Measurements from ENCODE around the gene CNGA4.

The CNGA4 gene

DNA sequence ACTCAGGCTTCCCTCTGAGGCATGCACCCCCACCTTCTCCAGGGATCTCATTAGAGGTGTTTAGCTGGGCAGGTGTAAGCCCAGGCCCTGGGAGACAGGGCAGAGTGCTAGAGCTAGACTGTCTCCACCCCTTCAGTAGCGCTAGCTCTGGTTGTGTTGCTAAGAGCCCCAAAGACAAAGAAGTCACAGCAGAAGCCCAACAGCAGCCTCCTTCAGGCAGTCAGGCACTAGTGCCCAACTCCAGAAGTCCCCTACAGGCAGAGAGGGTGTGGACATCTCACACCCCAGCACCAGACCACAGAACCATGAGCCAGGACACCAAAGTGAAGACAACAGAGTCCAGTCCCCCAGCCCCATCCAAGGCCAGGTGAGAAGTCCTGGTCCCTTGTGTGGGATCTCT, at the start of gene CNGA4:
Gene CNGA4 (plus strand): TSS at position 188 of the 400 bp plus-strand sequence. CDS start 118 bp downstream, at position 306.
- DNase-seq (ENCODE audit: low read depth) = no peak

DNA sequence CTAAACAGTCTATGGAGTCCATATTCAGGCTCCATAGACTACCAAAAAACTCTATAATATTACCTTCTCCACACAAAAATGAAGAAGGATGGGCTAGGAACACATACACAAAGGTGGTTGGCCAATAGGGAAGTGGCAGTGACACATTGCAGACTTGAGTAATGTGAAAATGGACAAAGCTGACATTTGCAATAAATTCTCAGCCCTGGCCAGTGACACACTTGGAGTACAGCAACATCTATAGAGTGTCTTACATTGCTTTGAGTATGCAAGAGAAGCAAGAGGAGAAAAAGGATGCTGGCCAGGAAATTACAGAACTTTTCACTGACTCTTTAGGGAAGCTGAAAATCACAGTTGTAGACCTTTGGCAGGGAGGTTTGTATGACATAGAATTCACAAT, 47.1 kb upstream of the CNGA4 start:
- no peak for DNase-seq (ENCODE audit: low read depth)

DNA sequence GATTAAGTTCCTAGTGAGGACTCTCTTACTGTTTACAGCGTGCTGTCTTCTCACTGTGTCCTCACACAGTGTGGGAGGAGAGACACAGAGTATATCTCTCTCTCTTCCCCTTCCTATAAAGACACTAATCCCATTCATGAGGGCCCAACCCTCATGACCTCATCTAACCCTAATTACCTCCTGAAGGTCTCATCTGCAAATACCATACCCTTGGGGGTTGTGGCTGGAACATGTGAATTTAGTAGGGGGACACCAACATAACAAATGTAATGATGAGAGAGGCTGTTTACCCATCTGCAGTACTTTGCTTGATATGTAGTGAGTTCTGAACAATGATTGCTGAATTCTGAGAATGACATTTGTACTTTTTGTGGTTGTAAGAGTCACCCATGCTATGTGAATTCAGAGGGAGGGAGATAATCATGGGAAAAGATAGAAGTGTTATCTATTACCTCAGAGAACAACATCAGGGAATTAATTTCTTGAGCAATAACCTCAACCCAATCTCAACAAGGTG, 44.8 kb upstream of the CNGA4 start:
- DNase-seq (ENCODE audit: low read depth) = no peak

DNA sequence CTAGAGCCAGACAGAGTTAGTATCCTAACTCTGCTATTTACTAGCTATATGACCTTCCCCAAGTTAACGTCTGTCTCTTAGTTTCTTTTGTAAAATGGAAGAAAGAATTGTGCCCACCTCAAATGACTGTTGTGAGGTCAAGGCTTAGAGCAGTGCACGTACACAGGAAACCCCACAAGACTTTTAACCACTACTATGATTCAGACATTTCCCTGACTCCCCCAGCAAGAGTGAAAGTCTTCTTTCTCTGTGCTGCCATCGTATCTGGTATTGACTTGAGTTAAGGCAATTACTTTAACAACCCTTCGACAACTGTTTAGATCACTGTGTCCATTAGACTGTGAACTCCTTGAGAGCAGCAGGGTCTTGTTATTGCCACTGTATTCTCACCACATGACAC, 42.5 kb upstream of the CNGA4 start:
- DNase-seq (ENCODE audit: low read depth) = no peak

- DNase-seq (ENCODE audit: low read depth) = no peak
These were observed 41.3 kb upstream of the CNGA4 start for GRCh38 chr11:6197466-6198200.

GRCh38 chr11:6199174-6199810, 39.6 kb upstream of the CNGA4 start, which contains the start of gene OR52W1:
OR52W1 (plus strand) TSS chr11:6199224; CDS start chr11:6199224, 0 bp downstream.
- no peak for DNase-seq (ENCODE audit: low read depth)

DNA sequence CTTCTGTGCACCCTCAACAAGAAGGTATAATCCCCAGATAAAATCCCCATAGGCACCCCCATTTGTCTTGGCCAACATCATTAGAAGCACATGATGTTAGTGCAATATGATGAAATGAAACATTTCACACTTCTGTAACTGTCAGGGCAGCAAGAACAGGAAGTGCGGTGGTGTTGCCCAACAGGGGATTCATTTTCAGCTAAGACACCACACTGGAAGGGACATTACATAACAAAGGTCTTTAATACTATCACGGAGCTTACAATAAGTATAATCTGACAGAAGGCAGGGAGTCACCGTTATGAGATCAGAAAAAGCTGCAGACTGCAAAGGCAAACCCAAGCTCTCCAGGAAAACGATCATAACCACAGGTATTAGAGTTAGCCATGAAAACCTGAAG, 37.9 kb upstream of the CNGA4 start:
- no peak for DNase-seq (ENCODE audit: low read depth)

- DNase-seq (ENCODE audit: low read depth) = no peak
These were observed 37.4 kb upstream of the CNGA4 start for GRCh38 chr11:6201481-6201880.

GRCh38 chr11:6202041-6202440, 36.8 kb upstream of the CNGA4 start:
- no peak for DNase-seq (ENCODE audit: low read depth)

DNA sequence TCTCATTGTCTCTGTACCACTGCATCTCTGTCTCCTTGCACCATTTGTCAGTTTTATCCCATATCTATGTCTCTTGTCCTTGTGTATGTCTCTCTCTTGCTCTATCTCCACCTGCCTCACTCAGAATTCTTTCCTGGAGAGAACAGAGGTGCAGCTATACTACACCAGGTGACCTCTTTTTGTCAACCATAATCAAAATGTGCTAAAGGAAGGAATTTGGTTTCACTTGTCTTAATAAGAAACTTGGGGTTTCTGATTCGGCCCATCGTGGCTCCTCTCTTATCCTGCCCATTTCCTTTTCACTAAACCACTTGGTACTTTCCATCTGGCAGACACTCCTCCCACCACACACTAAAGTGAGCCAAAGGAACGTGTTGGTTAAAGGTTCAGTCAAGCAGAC, 35.6 kb upstream of the CNGA4 start:
- DNase-seq (ENCODE audit: low read depth) = no peak

GRCh38 chr11:6204706-6205105, 34.2 kb upstream of the CNGA4 start:
- peak; percentile 19 for DNase-seq (ENCODE audit: low read depth)

GRCh38 chr11:6205366-6205765, 33.5 kb upstream of the CNGA4 start, which contains the start of gene C11orf42:
C11orf42 (plus strand) TSS chr11:6205557; CDS start chr11:6205616, 59 bp downstream.
- DNase-seq (ENCODE audit: low read depth) = no peak

DNA sequence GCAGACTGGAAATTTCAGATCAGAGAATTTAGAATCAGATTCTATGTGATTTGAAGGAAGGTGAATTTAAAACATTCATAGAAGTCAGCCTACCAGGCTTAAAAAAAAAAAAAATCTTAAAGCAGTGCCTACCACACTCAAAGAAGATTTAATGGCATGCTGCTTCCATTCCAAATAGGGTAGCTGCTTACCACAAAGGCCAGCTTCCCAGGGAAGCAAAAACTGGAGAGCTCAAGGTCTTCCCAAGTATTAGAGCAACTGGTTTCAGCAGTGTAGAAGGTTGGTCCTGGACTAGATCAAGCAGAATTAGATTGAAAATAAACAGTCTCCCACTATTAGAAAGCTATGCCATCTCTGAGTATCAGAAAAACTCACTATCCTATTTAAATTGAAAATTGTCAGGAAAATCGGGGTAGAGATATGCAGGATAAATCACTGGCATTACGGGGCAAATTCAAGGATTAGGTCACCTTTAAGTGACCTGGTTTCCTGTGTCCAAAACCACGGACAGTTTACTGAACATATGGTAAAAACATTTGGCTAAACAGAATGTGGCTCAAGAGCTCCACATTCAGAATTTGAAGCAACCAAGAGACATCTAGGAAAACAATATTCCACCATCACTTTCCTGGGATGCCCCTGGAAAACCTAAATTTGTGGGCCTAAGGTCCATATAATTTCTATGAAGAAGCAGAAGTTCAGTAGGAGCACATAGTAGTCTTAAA, 32.3 kb upstream of the CNGA4 start:
- DNase-seq (ENCODE audit: low read depth) = no peak

GRCh38 chr11:6209801-6210200, 29.1 kb upstream of the CNGA4 start:
- no peak for DNase-seq (ENCODE audit: low read depth)

- DNase-seq (ENCODE audit: low read depth) = no peak
These were observed 28.5 kb upstream of the CNGA4 start for GRCh38 chr11:6210274-6210955.

DNA sequence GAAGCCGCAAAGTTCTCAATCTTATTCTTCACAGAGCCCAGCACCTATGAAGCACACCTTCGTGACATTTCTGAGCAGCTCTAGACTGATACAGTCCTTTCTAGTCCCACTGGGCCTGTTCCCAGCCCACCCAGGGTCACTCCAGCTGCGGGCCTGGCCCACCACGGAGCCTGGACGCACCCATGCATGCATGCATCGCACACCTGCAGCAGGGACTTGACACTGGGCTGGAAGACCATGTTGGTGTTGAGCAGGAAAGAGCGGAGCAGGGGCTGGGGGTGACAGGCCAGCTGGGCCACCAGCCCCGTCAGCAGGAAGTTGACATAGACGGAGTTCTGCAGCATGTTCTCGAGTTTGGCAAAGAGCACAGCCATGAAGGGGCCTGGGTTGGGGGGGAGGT, 24.4 kb upstream of the CNGA4 start:
- DNase-seq (ENCODE audit: low read depth) = no peak

DNA sequence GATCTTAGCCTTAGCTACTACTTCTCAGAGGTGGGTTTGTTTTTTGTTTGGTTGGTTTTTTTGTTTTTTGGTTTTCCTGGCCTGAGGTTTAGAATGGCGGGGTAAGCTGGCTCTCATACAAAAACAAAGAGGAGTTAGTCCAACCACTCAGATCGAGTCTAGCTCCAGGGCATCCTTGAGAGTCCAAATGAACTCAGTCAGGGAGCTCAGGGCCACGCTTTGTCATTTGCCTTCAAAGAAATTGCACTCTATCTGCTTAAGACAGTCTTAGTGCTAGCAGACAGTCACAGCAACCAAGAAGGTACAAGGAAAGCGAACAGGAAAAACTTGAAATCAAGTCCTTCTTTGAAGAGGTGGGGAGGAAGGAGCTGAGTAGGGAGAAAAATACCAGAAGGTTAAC, 22.4 kb upstream of the CNGA4 start:
- no peak for DNase-seq (ENCODE audit: low read depth)

GRCh38 chr11:6217722-6218121, 21.2 kb upstream of the CNGA4 start:
- no peak for DNase-seq (ENCODE audit: low read depth)

GRCh38 chr11:6219359-6219758, 19.5 kb upstream of the CNGA4 start:
- DNase-seq (ENCODE audit: low read depth) = peak; percentile 91

DNA sequence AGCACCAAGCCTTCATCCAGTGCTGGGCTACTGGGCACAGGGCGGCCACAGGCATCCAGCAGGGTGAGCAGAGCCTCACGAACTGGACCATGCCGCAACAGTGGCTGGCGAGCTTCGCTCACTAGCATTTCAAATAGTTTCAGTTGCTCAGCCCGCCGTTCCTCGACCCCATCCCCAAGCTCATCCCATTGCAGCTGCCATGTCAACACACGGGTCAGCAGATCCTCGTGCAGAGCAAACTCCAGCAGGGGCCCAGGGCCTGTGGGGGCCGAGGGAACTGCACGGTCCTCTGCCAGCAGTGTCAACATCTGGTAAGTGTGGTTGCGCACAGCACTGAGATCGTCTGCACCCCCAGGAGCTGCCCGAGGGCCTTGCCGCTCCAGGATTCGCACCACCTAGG, 15.0 kb upstream of the CNGA4 start:
- DNase-seq (ENCODE audit: low read depth) = no peak

GRCh38 chr11:6224421-6224820, 14.5 kb upstream of the CNGA4 start:
- DNase-seq (ENCODE audit: low read depth) = no peak

GRCh38 chr11:6225024-6225423, 13.9 kb upstream of the CNGA4 start:
- no peak for DNase-seq (ENCODE audit: low read depth)
